ENCODE data around the gene MAFG. TPM values are rescaled to one million over a fixed set of nuclear protein-coding genes. Genes with fewer than 3 reads are reported as not detected.
"Not testable (repeated sequence)": the region's sequence is repeated elsewhere in the genome, so short reads cannot be mapped to it uniquely, and the experiment has no call there.

MAFG gene
- polyA plus RNA-seq, 3 donors from 2014 or later = 1.1 to 4.8 (median 1.3) TPM

DNA sequence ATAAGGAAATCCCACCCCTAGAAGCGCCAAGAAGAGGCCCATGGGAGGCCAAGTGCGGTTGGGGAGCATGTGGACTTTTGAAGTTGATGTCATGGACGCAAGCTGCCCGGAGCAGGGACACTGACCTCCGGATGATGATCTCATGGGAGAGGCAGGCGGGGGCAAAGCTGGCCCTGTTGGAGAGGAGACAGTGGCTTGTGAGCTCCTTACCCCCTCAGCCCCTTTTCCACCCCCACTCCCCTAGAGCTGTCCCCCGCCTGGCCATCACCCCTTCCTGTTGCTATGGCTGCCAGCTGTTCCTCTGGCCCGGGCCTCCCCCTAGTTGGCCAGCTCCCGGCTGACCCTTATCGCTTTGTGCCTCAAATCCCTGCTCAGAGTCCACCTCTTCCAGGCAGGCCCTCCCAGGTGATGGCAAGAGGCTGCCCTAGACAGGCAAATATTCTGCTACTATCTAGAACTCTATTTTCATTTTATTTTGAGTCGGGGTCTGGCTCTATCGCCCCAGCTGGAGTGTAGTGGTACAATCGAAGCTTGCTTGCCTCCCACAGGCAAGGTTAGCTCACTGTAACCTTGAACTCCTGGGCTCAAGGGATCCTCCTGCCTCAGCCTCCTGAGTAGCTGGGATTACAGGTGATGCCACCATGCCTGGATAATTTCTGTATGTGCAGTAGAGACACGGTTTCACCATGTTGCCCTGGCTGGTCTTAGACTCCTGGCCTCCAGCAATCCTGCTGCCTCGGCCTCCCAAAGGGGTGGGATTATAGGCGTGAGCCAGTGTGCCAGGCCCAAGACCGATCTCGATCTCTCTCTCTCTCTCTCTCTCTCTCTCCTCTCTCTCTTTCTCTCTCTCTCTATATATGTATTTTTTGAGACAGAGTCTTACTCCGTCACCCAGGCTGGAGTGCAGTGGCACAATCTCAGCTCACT, 26.9 kb upstream of the MAFG start:
- DNase-seq = no peak
- Mint-ChIP-seq H3K27me3 (ENCODE audit: low read depth in 3 of 3) (peaks cover 7 to 11% (median 10%) of the 10 kb centered on the region in 3 donors), H3K36me3 (no peaks in the 10 kb centered on the region), H3K4me1 (peaks cover 0 to 7% of the 10 kb centered on the region in 2 donors), H3K27ac (no peak overlapping the region), H3K4me3 (no peak overlapping the region), H3K9me3 (no peaks in the 10 kb centered on the region)

DNA sequence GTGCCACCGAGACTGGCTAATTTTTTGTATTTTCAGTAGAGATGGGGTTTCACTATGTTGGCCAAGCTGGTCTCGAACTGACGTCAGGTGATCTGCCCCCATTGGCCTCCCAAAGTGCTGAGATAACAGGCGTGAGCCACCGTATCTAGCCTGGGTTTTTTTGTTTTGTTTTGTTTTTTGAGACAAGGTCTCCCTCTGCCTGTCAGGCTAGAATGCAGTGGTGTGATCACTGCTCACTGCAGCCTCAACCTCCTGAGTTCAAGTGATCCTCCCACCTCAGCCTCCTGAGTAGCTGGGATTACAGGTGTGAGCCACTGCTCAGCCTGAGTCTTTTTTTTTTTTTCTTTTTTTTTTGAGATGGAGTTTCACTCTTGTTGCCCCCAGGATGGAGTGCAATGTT, 25.9 kb upstream of the MAFG start:
- H3K36me3 Mint-ChIP-seq, H3K4me1 Mint-ChIP-seq, H3K27ac Mint-ChIP-seq, H3K9me3 Mint-ChIP-seq, H3K4me3 Mint-ChIP-seq, DNase-seq: not testable (repeated sequence)
- peaks cover 2 to 10% (median 5%) of the 10 kb centered on the region in 3 donors for H3K27me3 Mint-ChIP-seq (ENCODE audit: low read depth in 3 of 3)

- Mint-ChIP-seq H3K27me3 (ENCODE audit: low read depth in 3 of 3) (peaks cover 0 to 8% (median 2%) of the 10 kb centered on the region in 3 donors), H3K36me3 (no peaks in the 10 kb centered on the region), H3K4me3 (no peak overlapping the region), H3K9me3 (no peaks in the 10 kb centered on the region), H3K4me1 (peaks cover 0 to 1% of the 10 kb centered on the region in 2 donors), H3K27ac (no peak overlapping the region)
- no peak for DNase-seq
Observed at GRCh38 chr17:81952792-81953228, 25.3 kb upstream of the MAFG start.

GRCh38 chr17:81951785-81952684, 24.5 kb upstream of the MAFG start:
- Mint-ChIP-seq H3K36me3 (no peaks in the 10 kb centered on the region), H3K4me1 (peaks cover 0 to 1% of the 10 kb centered on the region in 2 donors), H3K27me3 (ENCODE audit: low read depth in 3 of 3) (peaks cover 0 to 8% (median 2%) of the 10 kb centered on the region in 3 donors), H3K4me3 (no peak overlapping the region), H3K9me3 (no peaks in the 10 kb centered on the region), H3K27ac (no peak overlapping the region)
- DNase-seq = no peak

- Mint-ChIP-seq H3K36me3 (no peaks in the 10 kb centered on the region), H3K27ac (no peak overlapping the region), H3K4me3 (no peak overlapping the region), H3K4me1 (peaks cover 0 to 1% of the 10 kb centered on the region in 2 donors), H3K27me3 (ENCODE audit: low read depth in 3 of 3) (peaks cover 2 to 8% (median 2%) of the 10 kb centered on the region in 3 donors), H3K9me3 (no peaks in the 10 kb centered on the region)
- DNase-seq = no peak
Observed at GRCh38 chr17:81950501-81950900, 23.0 kb upstream of the MAFG start.

DNA sequence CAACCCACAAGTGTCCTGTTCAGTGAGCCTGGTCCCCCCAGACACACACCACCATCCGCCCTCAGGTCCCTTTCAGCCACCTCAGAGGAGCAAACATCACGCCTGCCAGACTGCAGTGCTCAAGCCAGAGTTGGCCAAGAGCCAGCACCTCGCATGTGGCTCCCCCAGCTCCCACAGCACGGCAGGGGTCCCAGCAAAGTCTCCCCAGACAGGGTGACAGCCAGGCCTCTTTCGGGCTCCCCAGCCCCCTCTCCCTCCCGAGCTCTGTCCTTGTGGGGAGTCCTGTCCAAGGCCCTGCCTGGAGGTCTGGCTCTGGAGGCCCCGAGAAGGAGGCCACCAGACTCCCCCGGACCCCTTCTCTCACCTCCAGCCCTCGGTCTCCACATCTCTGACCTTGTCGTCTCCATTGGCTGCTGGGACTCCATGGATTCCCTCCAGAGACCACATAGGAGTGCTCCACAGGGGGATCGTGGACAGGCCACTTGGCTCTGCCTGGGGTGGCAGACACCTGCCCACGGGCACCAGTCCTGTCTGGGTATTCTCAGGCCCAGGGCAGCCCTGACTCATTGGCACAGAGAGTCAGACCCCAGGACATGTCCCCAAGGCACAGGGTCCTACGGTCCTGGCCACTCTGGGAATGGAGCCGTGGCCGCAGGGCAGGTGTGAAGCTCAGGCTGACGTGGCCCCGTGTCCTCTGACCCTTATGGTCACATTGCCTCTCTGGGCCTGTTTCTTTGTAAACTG, 21.3 kb upstream of the MAFG start:
- Mint-ChIP-seq H3K36me3 (no peaks in the 10 kb centered on the region), H3K4me1 (peaks cover 0 to 1% of the 10 kb centered on the region in 2 donors), H3K27ac (no peak overlapping the region), H3K9me3 (no peaks in the 10 kb centered on the region), H3K4me3 (no peak overlapping the region), H3K27me3 (ENCODE audit: low read depth in 3 of 3) (peaks cover 2 to 5% (median 4%) of the 10 kb centered on the region in 3 donors)
- no peak for DNase-seq

DNA sequence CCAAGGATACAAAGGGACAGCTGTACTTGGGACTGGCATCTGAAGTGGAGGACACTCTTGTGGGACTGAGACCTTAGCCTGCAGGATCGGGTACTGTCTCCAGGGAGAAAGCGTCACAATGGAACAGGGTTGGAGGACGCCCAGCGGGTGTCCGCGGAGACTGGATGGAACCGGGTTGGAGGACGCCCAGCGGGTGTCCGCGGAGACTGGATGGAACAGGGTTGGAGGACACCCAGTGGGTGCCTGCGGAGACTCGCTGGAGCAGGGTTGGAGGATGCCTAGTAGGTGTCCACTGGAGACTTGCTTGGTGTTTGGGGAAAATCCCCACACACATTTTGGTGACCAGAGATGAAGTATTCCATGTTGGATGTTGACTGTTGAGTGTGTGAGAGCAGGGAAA, 19.7 kb upstream of the MAFG start, which contains the start of gene MYADML2:
MYADML2 (minus strand) TSS at position 45 of the 400 bp plus-strand sequence. CDS start 5,492 bp downstream, outside the sequence.
- no peak for DNase-seq
- H3K9me3 Mint-ChIP-seq = no peaks in the 10 kb centered on the region
- H3K27me3 Mint-ChIP-seq (ENCODE audit: low read depth in 3 of 3) = peaks cover 2 to 8% (median 5%) of the 10 kb centered on the region in 3 donors
- no peak within 1 kb of the TSS for H3K27ac Mint-ChIP-seq
- no peaks in the 10 kb centered on the region for H3K36me3 Mint-ChIP-seq
- peaks cover 0 to 1% of the 10 kb centered on the region in 2 donors for H3K4me1 Mint-ChIP-seq
- H3K4me3 Mint-ChIP-seq = no peak within 1 kb of the TSS

DNA sequence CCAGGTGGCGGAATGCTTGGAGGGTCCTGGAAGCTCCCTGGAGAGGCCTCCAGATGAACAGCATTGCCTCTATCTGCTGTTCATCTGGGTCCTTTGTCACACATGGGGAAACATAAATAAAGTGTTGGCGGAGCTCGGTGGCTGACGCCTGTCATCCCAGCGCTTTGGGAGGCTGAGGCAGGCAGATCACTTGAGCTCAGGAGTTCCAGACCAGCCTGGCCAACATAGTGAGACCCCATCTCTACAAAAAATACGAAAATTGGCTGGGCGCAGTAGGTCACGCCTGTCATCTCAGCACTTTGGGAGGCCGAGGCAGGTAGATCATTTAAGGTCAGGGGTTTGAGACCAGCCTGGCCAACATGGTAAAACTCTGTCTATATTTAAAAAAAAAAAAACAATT, 17.3 kb upstream of the MAFG start:
- no peaks in the 10 kb centered on the region for H3K4me1 Mint-ChIP-seq
- peaks cover 2 to 7% (median 7%) of the 10 kb centered on the region in 3 donors for H3K27me3 Mint-ChIP-seq (ENCODE audit: low read depth in 3 of 3)
- DNase-seq = no peak
- H3K9me3 Mint-ChIP-seq = no peaks in the 10 kb centered on the region
- H3K27ac Mint-ChIP-seq = no peak overlapping the region
- H3K4me3 Mint-ChIP-seq = no peak overlapping the region
- H3K36me3 Mint-ChIP-seq = no peaks in the 10 kb centered on the region

DNA sequence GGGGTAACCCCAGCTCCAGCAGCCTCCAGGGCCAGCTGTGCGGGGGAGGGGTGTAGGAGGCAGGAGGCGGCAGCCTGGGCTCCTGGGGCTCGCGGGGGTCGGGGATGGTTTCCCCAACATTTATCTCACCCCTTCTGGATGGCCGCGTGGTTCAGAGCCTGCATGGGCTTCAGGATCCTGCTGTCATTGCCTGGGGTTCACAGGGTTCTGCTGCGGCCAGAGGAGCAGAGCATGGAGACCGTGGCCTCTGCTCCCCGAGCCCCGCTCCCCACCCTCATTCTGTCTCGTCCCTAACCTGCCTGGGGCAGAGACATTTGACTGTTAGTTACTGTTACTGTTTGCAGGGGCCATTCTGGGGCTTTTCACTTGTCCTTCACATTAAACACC, 14.6 kb upstream of the MAFG start:
- no peaks in the 10 kb centered on the region for H3K9me3 Mint-ChIP-seq
- H3K4me3 Mint-ChIP-seq = no peak overlapping the region
- DNase-seq = no peak
- no peaks in the 10 kb centered on the region for H3K36me3 Mint-ChIP-seq
- H3K27me3 Mint-ChIP-seq (ENCODE audit: low read depth in 3 of 3) = peaks cover 2 to 7% (median 7%) of the 10 kb centered on the region in 3 donors
- H3K4me1 Mint-ChIP-seq = peaks cover 0 to 4% of the 10 kb centered on the region in 2 donors
- H3K27ac Mint-ChIP-seq = no peak overlapping the region

GRCh38 chr17:81941484-81942166, 14.1 kb upstream of the MAFG start:
- no peaks in the 10 kb centered on the region for H3K36me3 Mint-ChIP-seq
- H3K4me1 Mint-ChIP-seq = peaks cover 0 to 6% of the 10 kb centered on the region in 2 donors

DNA sequence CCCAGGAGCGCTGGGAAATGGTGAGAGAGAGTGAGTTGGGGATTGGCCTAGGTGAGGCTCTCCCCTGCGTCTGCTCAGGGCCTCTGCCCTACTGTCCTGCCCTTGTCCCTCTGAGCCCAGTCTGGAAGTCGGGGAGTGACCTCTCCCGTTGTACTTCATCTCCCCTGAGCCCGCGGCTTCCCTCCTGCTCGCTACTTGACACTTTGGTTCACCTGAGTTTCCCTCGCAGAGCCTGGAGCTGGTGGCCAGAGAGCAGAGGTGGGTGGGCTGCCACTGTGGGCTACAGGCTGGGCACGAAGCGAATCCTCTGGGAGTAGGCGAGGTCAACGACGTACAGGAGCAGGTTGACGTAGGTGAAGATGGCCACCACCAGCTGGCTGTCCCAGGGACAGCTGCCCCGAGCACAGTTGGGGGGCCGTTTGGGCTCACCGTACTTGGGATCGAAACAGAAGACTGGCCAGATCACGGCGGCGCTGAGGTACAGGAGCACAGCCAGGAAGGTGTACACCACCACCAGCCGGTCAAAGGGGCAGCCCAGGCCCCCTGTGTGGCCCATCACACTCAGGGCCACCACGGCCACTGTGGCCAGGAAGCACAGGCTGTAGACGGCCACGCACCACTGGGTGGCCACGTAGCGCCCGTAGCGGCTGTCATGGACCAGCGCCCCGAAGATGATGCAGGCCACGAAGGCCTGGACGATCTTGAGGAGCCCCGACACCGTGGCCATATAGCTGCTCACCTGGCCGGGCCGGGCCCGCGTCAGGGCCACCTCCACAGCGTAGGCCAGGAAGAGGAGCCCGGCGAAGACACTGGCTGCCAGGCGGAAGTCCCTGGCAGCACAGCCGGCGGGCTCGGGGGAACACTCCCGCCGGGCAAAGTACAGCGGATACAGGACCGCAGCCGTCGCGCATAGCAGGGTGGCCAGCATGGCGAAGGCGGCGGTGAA, 13.3 kb upstream of the MAFG start:
- Mint-ChIP-seq H3K4me1 (peaks cover 0 to 10% of the 10 kb centered on the region in 2 donors), H3K27ac (no peak overlapping the region), H3K36me3 (no peaks in the 10 kb centered on the region), H3K27me3 (ENCODE audit: low read depth in 3 of 3) (peaks cover 0 to 7% (median 6%) of the 10 kb centered on the region in 3 donors), H3K9me3 (no peaks in the 10 kb centered on the region), H3K4me3 (no peak overlapping the region)
- no peak for DNase-seq

More at GRCh38 chr17:81941484-81942166, 14.1 kb upstream of the MAFG start:
- DNase-seq = no peak
- H3K9me3 Mint-ChIP-seq = no peaks in the 10 kb centered on the region
- H3K27me3 Mint-ChIP-seq (ENCODE audit: low read depth in 3 of 3) = peaks cover 2 to 7% (median 7%) of the 10 kb centered on the region in 3 donors
- no peak overlapping the region for H3K4me3 Mint-ChIP-seq
- no peak overlapping the region for H3K27ac Mint-ChIP-seq

GRCh38 chr17:81939881-81940385, 12.4 kb upstream of the MAFG start:
- no peak for DNase-seq
- Mint-ChIP-seq H3K27me3 (ENCODE audit: low read depth in 3 of 3) (peaks cover 0 to 7% (median 6%) of the 10 kb centered on the region in 3 donors), H3K27ac (no peak overlapping the region), H3K4me3 (no peak overlapping the region), H3K9me3 (no peaks in the 10 kb centered on the region), H3K36me3 (no peaks in the 10 kb centered on the region), H3K4me1 (peaks cover 0 to 10% of the 10 kb centered on the region in 2 donors)
